ENCODE data around the gene MGA. TPM values are rescaled to one million over a fixed set of nuclear protein-coding genes. Genes with fewer than 3 reads are reported as not detected.

MGA gene
- total RNA-seq, 2 experiments from 2014 or later, result 36.1 to 37.1 TPM

- H3K4me3 Mint-ChIP-seq, result no peak overlapping the region
- H3K27ac Mint-ChIP-seq, result no peak overlapping the region
Observed at GRCh38 chr15:41689834-41690233, 29.6 kb downstream of the MGA start.

GRCh38 chr15:41690636-41691035 is 30.4 kb downstream of the MGA start:
- ChIA-PET CTCF (interaction anchor here (1.1 kb wide), 1 partner anchor 120 kb away, joined by 3 read pairs; no protein-coding TSS in a partner anchor), POLR2A (interaction anchor here (0.8 kb wide), 1 partner anchor 582 kb away, joined by 3 read pairs; the partner anchor contains the start of genes GANC and TMEM87A)
- Mint-ChIP-seq H3K36me3 (ENCODE audit: low read depth) (peaks cover 2% of the 10 kb centered on the region), H3K4me3 (no peak overlapping the region), H3K27ac (no peak overlapping the region), H3K27me3 (ENCODE audit: low read depth) (no peaks in the 10 kb centered on the region), H3K9me3 (ENCODE audit: insufficient read depth) (no peaks in the 10 kb centered on the region), H3K4me1 (ENCODE audit: low read depth) (peaks cover 40% of the 10 kb centered on the region)
- ATAC-seq, result peak; percentile 53
- no peak for DNase-seq

More at GRCh38 chr15:41689834-41690233, 29.6 kb downstream of the MGA start:
- ATAC-seq, result no peak
- Mint-ChIP-seq H3K36me3 (ENCODE audit: low read depth) (peaks cover 2% of the 10 kb centered on the region), H3K9me3 (ENCODE audit: insufficient read depth) (no peaks in the 10 kb centered on the region), H3K4me1 (ENCODE audit: low read depth) (peaks cover 38% of the 10 kb centered on the region), H3K27me3 (ENCODE audit: low read depth) (no peaks in the 10 kb centered on the region)
- POLR2A ChIA-PET, result no interaction called here
- CTCF ChIA-PET, result interaction anchor here (1.1 kb wide), 1 partner anchor 121 kb away, joined by 3 read pairs; no protein-coding TSS in a partner anchor
- no peak for DNase-seq

GRCh38 chr15:41691471-41691870 is 31.3 kb downstream of the MGA start:
- DNase-seq (no peak), ATAC-seq (peak; percentile 45)
- CTCF ChIA-PET, result interaction anchor here (1.0 to 1.5 kb wide), 3 partner anchors 31 to 213 kb away, joined by 3 to 5 read pairs (median 4); partner anchors contain the start of gene MGA
- Mint-ChIP-seq H3K36me3 (ENCODE audit: low read depth) (peaks cover 5% of the 10 kb centered on the region), H3K27me3 (ENCODE audit: low read depth) (no peaks in the 10 kb centered on the region), H3K4me1 (ENCODE audit: low read depth) (peaks cover 49% of the 10 kb centered on the region), H3K27ac (peak overlapping the region; percentile 40), H3K9me3 (ENCODE audit: insufficient read depth) (no peaks in the 10 kb centered on the region), H3K4me3 (peak overlapping the region; percentile 2)
- POLR2A ChIA-PET, result interaction anchor here (0.6 kb wide), 1 partner anchor 373 kb away, joined by 3 read pairs; no protein-coding TSS in a partner anchor

GRCh38 chr15:41692049-41692448 is 31.8 kb downstream of the MGA start:
- ATAC-seq, result no peak
- ChIA-PET CTCF (interaction anchor here (1.0 to 1.5 kb wide), 4 partner anchors 31 to 213 kb away, joined by 3 to 5 read pairs (median 4); partner anchors contain the start of gene MGA), POLR2A (interaction anchor here (0.6 kb wide), 1 partner anchor 374 kb away, joined by 3 read pairs; no protein-coding TSS in a partner anchor)
- H3K4me1 Mint-ChIP-seq (ENCODE audit: low read depth), result peaks cover 53% of the 10 kb centered on the region
- H3K27me3 Mint-ChIP-seq (ENCODE audit: low read depth), result no peaks in the 10 kb centered on the region
- H3K4me3 Mint-ChIP-seq, result peak overlapping the region; percentile 2
- peaks cover 11% of the 10 kb centered on the region for H3K36me3 Mint-ChIP-seq (ENCODE audit: low read depth)
- no peaks in the 10 kb centered on the region for H3K9me3 Mint-ChIP-seq (ENCODE audit: insufficient read depth)
- no peak for DNase-seq
- peak overlapping the region; percentile 40 for H3K27ac Mint-ChIP-seq

GRCh38 chr15:41693757-41694156 is 33.6 kb downstream of the MGA start:
- no peaks in the 10 kb centered on the region for H3K9me3 Mint-ChIP-seq (ENCODE audit: insufficient read depth)
- peaks cover 51% of the 10 kb centered on the region for H3K4me1 Mint-ChIP-seq (ENCODE audit: low read depth)
- no peak overlapping the region for H3K27ac Mint-ChIP-seq
- no peak overlapping the region for H3K4me3 Mint-ChIP-seq
- ATAC-seq (no peak), DNase-seq (no peak)
- ChIA-PET POLR2A (no interaction called here), CTCF (interaction anchor here (1.2 kb wide), 1 partner anchor 80 kb away, joined by 3 read pairs; the partner anchor contains the start of gene MAPKBP1)
- peaks cover 11% of the 10 kb centered on the region for H3K36me3 Mint-ChIP-seq (ENCODE audit: low read depth)
- H3K27me3 Mint-ChIP-seq (ENCODE audit: low read depth), result no peaks in the 10 kb centered on the region

GRCh38 chr15:41695750-41696436 is 35.7 kb downstream of the MGA start:
- CTCF ChIA-PET, result interaction anchor here (0.6 to 2.3 kb wide), 35 partner anchors 8 to 951 kb away, joined by 3 to 34 read pairs (median 4); partner anchors contain the start of genes MAPKBP1 and MGA
- POLR2A ChIA-PET, result interaction anchor here (1.0 to 1.2 kb wide), 2 partner anchors 35 to 77 kb away, joined by 3 to 9 read pairs; partner anchors contain the start of gene MGA
- H3K4me1 Mint-ChIP-seq (ENCODE audit: low read depth), result peaks cover 38% of the 10 kb centered on the region

GRCh38 chr15:41698779-41699178 is 38.6 kb downstream of the MGA start:
- Mint-ChIP-seq H3K27me3 (ENCODE audit: low read depth) (no peaks in the 10 kb centered on the region), H3K36me3 (ENCODE audit: low read depth) (peaks cover 38% of the 10 kb centered on the region), H3K9me3 (ENCODE audit: insufficient read depth) (no peaks in the 10 kb centered on the region), H3K27ac (no peak overlapping the region), H3K4me3 (no peak overlapping the region), H3K4me1 (ENCODE audit: low read depth) (peaks cover 20% of the 10 kb centered on the region)
- POLR2A ChIA-PET, result no interaction called here
- CTCF ChIA-PET, result interaction anchor here (1.0 to 1.7 kb wide), 4 partner anchors 9 to 113 kb away, joined by 3 to 6 read pairs (median 3); no protein-coding TSS in a partner anchor
- DNase-seq (no peak), ATAC-seq (no peak)

More at GRCh38 chr15:41695750-41696436, 35.7 kb downstream of the MGA start:
- Mint-ChIP-seq H3K9me3 (ENCODE audit: insufficient read depth) (no peaks in the 10 kb centered on the region), H3K27ac (peak overlapping the region; percentile 74), H3K36me3 (ENCODE audit: low read depth) (peaks cover 24% of the 10 kb centered on the region), H3K27me3 (ENCODE audit: low read depth) (no peaks in the 10 kb centered on the region), H3K4me3 (peak overlapping the region; percentile 4)
- ATAC-seq (peak; percentile 98), DNase-seq (peak; percentile 75)

GRCh38 chr15:41703120-41703519 is 42.9 kb downstream of the MGA start:
- H3K4me1 Mint-ChIP-seq (ENCODE audit: low read depth), result peaks cover 2% of the 10 kb centered on the region
- ChIA-PET CTCF (no interaction called here), POLR2A (no interaction called here)
- DNase-seq, result no peak
- H3K27ac Mint-ChIP-seq, result no peak overlapping the region
- peaks cover 32% of the 10 kb centered on the region for H3K36me3 Mint-ChIP-seq (ENCODE audit: low read depth)
- no peaks in the 10 kb centered on the region for H3K27me3 Mint-ChIP-seq (ENCODE audit: low read depth)
- H3K4me3 Mint-ChIP-seq, result no peak overlapping the region
- H3K9me3 Mint-ChIP-seq (ENCODE audit: insufficient read depth), result no peaks in the 10 kb centered on the region
- ATAC-seq, result no peak

GRCh38 chr15:41713047-41713446 is 52.8 kb downstream of the MGA start:
- CTCF ChIA-PET, result interaction anchor here (2.2 kb wide), 1 partner anchor 17 kb away, joined by 6 read pairs; no protein-coding TSS in a partner anchor
- no peak for ATAC-seq
- Mint-ChIP-seq H3K27ac (no peak overlapping the region), H3K4me3 (no peak overlapping the region), H3K36me3 (ENCODE audit: low read depth) (peaks cover 28% of the 10 kb centered on the region), H3K4me1 (ENCODE audit: low read depth) (no peaks in the 10 kb centered on the region), H3K27me3 (ENCODE audit: low read depth) (no peaks in the 10 kb centered on the region), H3K9me3 (ENCODE audit: insufficient read depth) (no peaks in the 10 kb centered on the region)
- no peak for DNase-seq
- POLR2A ChIA-PET, result no interaction called here

GRCh38 chr15:41714291-41714690 is 54.1 kb downstream of the MGA start:
- Mint-ChIP-seq H3K4me3 (no peak overlapping the region), H3K9me3 (ENCODE audit: insufficient read depth) (no peaks in the 10 kb centered on the region), H3K27ac (no peak overlapping the region), H3K27me3 (ENCODE audit: low read depth) (no peaks in the 10 kb centered on the region), H3K36me3 (ENCODE audit: low read depth) (peaks cover 20% of the 10 kb centered on the region), H3K4me1 (ENCODE audit: low read depth) (no peaks in the 10 kb centered on the region)
- ChIA-PET POLR2A (no interaction called here), CTCF (interaction anchor here (1.2 to 2.2 kb wide), 2 partner anchors 12 to 18 kb away, joined by 3 to 6 read pairs; no protein-coding TSS in a partner anchor)
- ATAC-seq (no peak), DNase-seq (no peak)

- ATAC-seq (no peak), DNase-seq (no peak)
- H3K36me3 Mint-ChIP-seq (ENCODE audit: low read depth), result peaks cover 9% of the 10 kb centered on the region
- H3K27me3 Mint-ChIP-seq (ENCODE audit: low read depth), result no peaks in the 10 kb centered on the region
- H3K27ac Mint-ChIP-seq, result no peak overlapping the region
- no peak overlapping the region for H3K4me3 Mint-ChIP-seq
- H3K9me3 Mint-ChIP-seq (ENCODE audit: insufficient read depth), result no peaks in the 10 kb centered on the region
- POLR2A ChIA-PET, result no interaction called here
- H3K4me1 Mint-ChIP-seq (ENCODE audit: low read depth), result no peaks in the 10 kb centered on the region
- CTCF ChIA-PET, result no interaction called here
Observed at GRCh38 chr15:41716864-41717263, 56.7 kb downstream of the MGA start.

- CTCF ChIA-PET, result no interaction called here
- ATAC-seq (no peak), DNase-seq (no peak)
- H3K27ac Mint-ChIP-seq, result no peak overlapping the region
- peaks cover 2% of the 10 kb centered on the region for H3K36me3 Mint-ChIP-seq (ENCODE audit: low read depth)
- POLR2A ChIA-PET, result no interaction called here
- no peaks in the 10 kb centered on the region for H3K9me3 Mint-ChIP-seq (ENCODE audit: insufficient read depth)
- no peak overlapping the region for H3K4me3 Mint-ChIP-seq
- H3K27me3 Mint-ChIP-seq (ENCODE audit: low read depth), result no peaks in the 10 kb centered on the region
- H3K4me1 Mint-ChIP-seq (ENCODE audit: low read depth), result no peaks in the 10 kb centered on the region
Observed at GRCh38 chr15:41727143-41727542, 66.9 kb downstream of the MGA start.

All from activated CD8-positive, alpha-beta T cell treated with anti-CD3 and anti-CD28 coated beads, Interleukin-2, amount 10 ng/mL, durations not matched to agents 7 days and 5 days (primary cell).